HepG2 (cell line): ENCODE data around the gene RAD50. TPM values are rescaled to one million over a fixed set of nuclear protein-coding genes. Genes with fewer than 3 reads are reported as not detected.
A peak's percentile ranks its signal among the peaks of the same experiment; 100 is the strongest.

Source experiments
- ATAC-seq: fragments of 200-7000 bp; cut with Tn5 transposase; 3 replicates; pipeline ENCODE4 v1.9.1; 2020; ENCODE audit warnings: mild to moderate bottlenecking, moderate library complexity
- BruUV-seq: library from RNA; stranded (reverse); fragments of 400-500 nt; replicated peaks from 2 replicates; lab custom pipeline; 2021; lab: Mats Ljungman, UMichigan
- CTCF ChIA-PET: fragments of 300-600 bp; formaldehyde crosslinking; extraction: SDS; loops from one replicate; lab custom pipeline; 2021; ENCODE audit warnings: low total read pairs, inconsistent platforms, low intra/inter-chr PET ratio; lab: Yijun Ruan, JAX
- POLR2A ChIA-PET: fragments of 350-600 bp; sonication (Branson Sonifier 250); formaldehyde crosslinking; loops from one replicate; lab custom pipeline; 2020; ENCODE audit warnings: antibody characterized with exemption, inconsistent platforms; lab: Yijun Ruan, JAX
- DNase-seq: peaks from one replicate; pipeline ENCODE4 v3.0.0-alpha.2; 2015; ENCODE audit warnings: low spot score
- FAIRE-seq: peaks from 3 replicates; lab custom pipeline; 2011; peaks lifted over from hg19 to GRCh38; lab: Jason Lieb, UNC
- H2AFZ ChIP-seq: one replicate; pipeline ENCODE4 v1.6.1; 2011; ENCODE audit warnings: low read length, inconsistent platforms
- H3K27ac ChIP-seq: fragments of 300-600 bp; 3 replicates; pipeline ENCODE4 v1.8.0; 2011; ENCODE audit warnings: mixed run types, mild to moderate bottlenecking, mixed read lengths, low read length, inconsistent platforms; ENCODE audit not compliant: insufficient read depth; ENCODE audit errors: extremely low read length
- H3K27me3 ChIP-seq, 2 experiments: fragments of 200-600 bp in 1 of 2; 2 replicates in 1 of 2; 3 replicates in 1 of 2; pipeline versions ENCODE4 v1.6.0 to v1.8.0; 2011; ENCODE audit warnings: low read length in 2 of 2, mild to moderate bottlenecking in 2 of 2, moderate library complexity in 2 of 2, inconsistent platforms in 1 of 2; ENCODE audit not compliant: insufficient read depth in 2 of 2, control insufficient read depth in 1 of 2
- H3K36me3 ChIP-seq, 2 experiments: fragments of 200-600 bp in 1 of 2; replicated peaks in 1 of 2; 2 replicates in 1 of 2; 3 replicates in 1 of 2; pipeline versions ENCODE4 v1.5.1 to v1.8.0; 2011; ENCODE audit warnings: low read length in 2 of 2, inconsistent platforms in 1 of 2; ENCODE audit not compliant: insufficient read depth in 2 of 2, control insufficient read depth in 1 of 2
- H3K4me1 ChIP-seq: 2 replicates; pipeline ENCODE4 v1.5.1; 2012; ENCODE audit warnings: low read length, inconsistent platforms; ENCODE audit not compliant: insufficient read depth
- H3K4me2 ChIP-seq: 2 replicates; pipeline ENCODE4 v1.6.0; 2011; ENCODE audit warnings: low read depth, low read length, inconsistent platforms
- H3K4me3 ChIP-seq, 3 experiments: fragments of 200-600 bp in 1 of 3; sonication (generic), shearing (Covaris generic) in 1 of 3; replicated peaks in 1 of 3; 2 replicates each; pipeline ENCODE4 v1.5.1; 2011 to 2016; ENCODE audit warnings: low read length in 3 of 3, inconsistent platforms in 2 of 3, low read depth in 2 of 3, mild to moderate bottlenecking in 2 of 3, control low read depth in 1 of 3, mixed read lengths in 1 of 3; ENCODE audit not compliant: insufficient read depth in 1 of 3
- H3K79me2 ChIP-seq: one replicate; pipeline ENCODE4 v1.6.1; 2011; ENCODE audit warnings: low read length, inconsistent platforms; ENCODE audit not compliant: insufficient read depth
- H3K9ac ChIP-seq: 2 replicates; pipeline ENCODE4 v1.6.0; 2011; ENCODE audit warnings: mild to moderate bottlenecking, low read depth, low read length, inconsistent platforms; ENCODE audit not compliant: insufficient read depth
- H3K9me3 ChIP-seq: 2 replicates; pipeline ENCODE4 v1.5.1; 2012; ENCODE audit warnings: mild to moderate bottlenecking, low read length
- H4K20me1 ChIP-seq: 2 replicates; pipeline ENCODE4 v1.6.0; 2011; ENCODE audit warnings: inconsistent platforms, mild to moderate bottlenecking, low read length, moderate library complexity; ENCODE audit not compliant: insufficient read depth
- GLMP ChIP-seq: sonication (generic); formaldehyde crosslinking; IDR thresholded peaks from 2 replicates; pipeline ENCODE4 v1.9.0; 2021; ENCODE audit warnings: missing genetic modification reagents, mild to moderate bottlenecking, borderline replicate concordance
- ISX ChIP-seq: sonication (generic); formaldehyde crosslinking; conservative IDR thresholded peaks from 2 replicates; pipeline ENCODE4 v1.5.0; 2020; ENCODE audit warnings: missing genetic modification reagents
- NFE2L2 ChIP-seq: fragments of 150-350 bp; IDR thresholded peaks from 2 replicates; pipeline ENCODE4 v1.6.1; 2014; ENCODE audit warnings: low read length
- THYN1 ChIP-seq: sonication (generic); formaldehyde crosslinking; IDR thresholded peaks from 2 replicates; pipeline ENCODE4 v1.8.1; 2023; ENCODE audit warnings: low read depth, mild to moderate bottlenecking, moderate library complexity, missing genetic modification reagents, borderline replicate concordance
- TP53 ChIP-seq: sonication (generic); formaldehyde crosslinking; conservative IDR thresholded peaks from 2 replicates; pipeline ENCODE4 v1.4.0; 2020; ENCODE audit warnings: missing genetic modification reagents
- ZNF75D ChIP-seq: sonication (generic); formaldehyde crosslinking; IDR thresholded peaks from 2 replicates; pipeline ENCODE4 v1.8.1; 2023; ENCODE audit warnings: missing genetic modification reagents, mild to moderate bottlenecking, borderline replicate concordance
- whole genome bisulfite sequencing: methylation state at CpG from one replicate; pipeline ENCODE4 v1.1.6; 2017; ENCODE audit warnings: low lambda C conversion rate; 5-methylcytosine and 5-hydroxymethylcytosine counted together
- in situ Hi-C: cut with HindIII; loops from 2 replicates; pipeline ENCODE4 v1.10.0; 2017; ENCODE audit warnings: low pct_unique_long_range_greater_than_20kb; ENCODE audit not compliant: extremely low pct_ligation_motif_present
- intact Hi-C: fragments of 100-400 bp; cut with micrococcal nuclease; formaldehyde crosslinking; loops from one replicate; pipeline ENCODE4 v1.10.0; 2022; ENCODE audit not compliant: unreplicated experiment
- polyA plus RNA-seq, 8 experiments: library from polyadenylated mRNA; depleted of rRNA in 3 of 8; stranded (reverse) in 7 of 8; unstranded in 1 of 8; fragments of >200 nt; fragmentation: Illumina TruSeq in 4 of 8; extraction: Trizol in 4 of 8; gene quantifications; 2 replicates each; pipeline versions ENCODE4 v1.2.1 to v1.2.3, GENCODE V29; 2011 to 2016; ENCODE audit warnings: low read depth in 4 of 8, missing spikeins in 1 of 8, mixed read lengths in 1 of 8; ENCODE audit not compliant: insufficient read depth in 1 of 8
- total RNA-seq, 5 experiments: library from RNA; depleted of rRNA; stranded (reverse); fragments of >200 nt; fragmentation: Illumina TruSeq; extraction: Trizol; gene quantifications; 2 replicates each; pipeline ENCODE4 v1.2.3, GENCODE V29; 2016; ENCODE audit warnings: low read depth in 1 of 5
- TF ChIP-seq, protein P1 (sequence below): sonication (generic); formaldehyde crosslinking; IDR thresholded peaks from 2 replicates; pipeline ENCODE4 v1.5.0; 2020; ENCODE audit warnings: missing genetic modification reagents
- TF ChIP-seq, protein P2 (sequence below): sonication (generic); formaldehyde crosslinking; IDR thresholded peaks from 2 replicates; pipeline ENCODE4 v1.4.0; 2020; ENCODE audit warnings: missing genetic modification reagents, borderline replicate concordance

The RAD50 gene
- total and polyA plus RNA-seq, 2 of the 13 experiments (the other 11 are each of a cell fraction or from before 2014, with no cell fraction given), result 19.2 to 23.4 TPM

DNA sequence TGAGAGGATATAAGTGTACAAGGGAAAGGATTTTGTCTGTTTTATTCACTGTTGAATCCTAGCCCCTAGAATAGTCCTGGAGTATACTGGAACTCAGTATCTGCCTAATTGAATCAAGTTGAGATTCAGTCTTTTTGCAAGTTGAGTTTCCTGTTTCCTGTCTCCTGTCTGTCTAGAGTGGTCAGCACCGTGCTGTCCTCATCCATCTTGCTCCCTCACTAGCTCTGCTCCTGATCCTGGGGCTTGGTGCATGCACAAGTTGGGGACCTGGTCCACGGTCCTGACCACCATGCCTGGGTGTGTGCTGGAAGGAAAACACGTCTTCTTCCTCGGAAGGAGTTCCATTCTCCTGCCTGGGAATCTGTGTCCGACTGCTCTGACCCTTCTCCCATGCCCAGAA lies 16.6 kb upstream of the RAD50 start (continued):
- TF ChIP-seq, protein P1, sequence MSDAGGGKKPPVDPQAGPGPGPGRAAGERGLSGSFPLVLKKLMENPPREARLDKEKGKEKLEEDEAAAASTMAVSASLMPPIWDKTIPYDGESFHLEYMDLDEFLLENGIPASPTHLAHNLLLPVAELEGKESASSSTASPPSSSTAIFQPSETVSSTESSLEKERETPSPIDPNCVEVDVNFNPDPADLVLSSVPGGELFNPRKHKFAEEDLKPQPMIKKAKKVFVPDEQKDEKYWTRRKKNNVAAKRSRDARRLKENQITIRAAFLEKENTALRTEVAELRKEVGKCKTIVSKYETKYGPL (CRISPR knock-in tag), result no peak
- TF ChIP-seq, protein P2, sequence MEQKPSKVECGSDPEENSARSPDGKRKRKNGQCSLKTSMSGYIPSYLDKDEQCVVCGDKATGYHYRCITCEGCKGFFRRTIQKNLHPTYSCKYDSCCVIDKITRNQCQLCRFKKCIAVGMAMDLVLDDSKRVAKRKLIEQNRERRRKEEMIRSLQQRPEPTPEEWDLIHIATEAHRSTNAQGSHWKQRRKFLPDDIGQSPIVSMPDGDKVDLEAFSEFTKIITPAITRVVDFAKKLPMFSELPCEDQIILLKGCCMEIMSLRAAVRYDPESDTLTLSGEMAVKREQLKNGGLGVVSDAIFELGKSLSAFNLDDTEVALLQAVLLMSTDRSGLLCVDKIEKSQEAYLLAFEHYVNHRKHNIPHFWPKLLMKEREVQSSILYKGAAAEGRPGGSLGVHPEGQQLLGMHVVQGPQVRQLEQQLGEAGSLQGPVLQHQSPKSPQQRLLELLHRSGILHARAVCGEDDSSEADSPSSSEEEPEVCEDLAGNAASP (CRISPR knock-in tag), result no peak
- TF ChIP-seq NFE2L2, result no peak
- no peak for TF ChIP-seq GLMP (CRISPR knock-in tag)

- Histone ChIP-seq H3K9me3 (no peaks in the 10 kb centered on the region), H3K4me1 (peaks cover 11% of the 10 kb centered on the region), H3K27ac (no peak overlapping the region), H3K4me3 (no peak overlapping the region), H3K4me2 (no peak overlapping the region; the same call in 1 of the 2 replicates), H3K27me3 (peaks cover 0 to 12% of the 10 kb centered on the region in 2 experiments; a peak in 1 of 5 replicates), H2AFZ (no peak overlapping the region), H4K20me1 (no peaks in the 10 kb centered on the region), H3K36me3 (no peaks in the 10 kb centered on the region), H3K9ac (no peak overlapping the region), H3K79me2 (no peaks in the 10 kb centered on the region)
- DNase-seq (no peak), ATAC-seq (peak; percentile 40), FAIRE-seq (no peak)
- in situ Hi-C loops, result no loop called here
- 31% methylated on average over 4 of the region's 4 CpGs for WGBS
- ChIA-PET CTCF (no interaction called here), POLR2A (no interaction called here)
- intact Hi-C loops, result no loop called here
- TF ChIP-seq ZNF75D (CRISPR knock-in tag) (no peak), THYN1 (CRISPR knock-in tag) (no peak), ISX (CRISPR knock-in tag) (no peak), TP53 (CRISPR knock-in tag) (no peak)
- no TSS peak for BruUV-seq
These were observed 16.0 kb upstream of the RAD50 start for GRCh38 chr5:132540764-132541163.
